Astrocyte (in vitro differentiated cells and primary cell): Measurements from ENCODE around the gene CLASP1.

Source experiments
- EZH2 ChIP-seq: IDR thresholded peaks from 2 replicates; pipeline ENCODE4 v1.6.1; 2012; ENCODE audit warnings: mild to moderate bottlenecking, low read length, inconsistent platforms; ENCODE audit not compliant: insufficient read depth
- TF ChIP-seq, protein P1 (sequence below): IDR thresholded peaks from 2 replicates; pipeline ENCODE4 v1.5.1; 2011; ENCODE audit warnings: low read depth, mild to moderate bottlenecking, inconsistent platforms, low read length, moderate library complexity; ENCODE audit not compliant: insufficient read depth

DNA sequence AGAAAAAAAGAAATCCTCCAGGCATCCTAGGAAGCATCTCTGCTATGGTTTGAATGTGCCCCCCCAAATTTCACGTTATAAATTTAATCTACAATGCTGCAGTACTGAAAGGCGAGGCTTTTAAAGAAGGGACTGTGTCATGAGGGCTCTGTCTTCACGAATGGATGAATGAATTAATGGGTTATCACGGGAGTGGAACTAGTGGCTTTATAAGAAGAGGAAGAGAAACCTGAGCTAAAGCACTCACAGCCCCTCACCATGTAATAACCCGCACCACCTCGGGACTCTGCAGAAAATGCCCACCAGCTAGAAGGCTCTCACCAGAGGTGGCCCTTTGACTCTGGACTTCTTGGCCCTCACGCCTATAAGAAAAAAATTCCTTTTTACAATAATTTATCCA, 90.9 kb downstream of the CLASP1 start:
- TF ChIP-seq, protein P1, sequence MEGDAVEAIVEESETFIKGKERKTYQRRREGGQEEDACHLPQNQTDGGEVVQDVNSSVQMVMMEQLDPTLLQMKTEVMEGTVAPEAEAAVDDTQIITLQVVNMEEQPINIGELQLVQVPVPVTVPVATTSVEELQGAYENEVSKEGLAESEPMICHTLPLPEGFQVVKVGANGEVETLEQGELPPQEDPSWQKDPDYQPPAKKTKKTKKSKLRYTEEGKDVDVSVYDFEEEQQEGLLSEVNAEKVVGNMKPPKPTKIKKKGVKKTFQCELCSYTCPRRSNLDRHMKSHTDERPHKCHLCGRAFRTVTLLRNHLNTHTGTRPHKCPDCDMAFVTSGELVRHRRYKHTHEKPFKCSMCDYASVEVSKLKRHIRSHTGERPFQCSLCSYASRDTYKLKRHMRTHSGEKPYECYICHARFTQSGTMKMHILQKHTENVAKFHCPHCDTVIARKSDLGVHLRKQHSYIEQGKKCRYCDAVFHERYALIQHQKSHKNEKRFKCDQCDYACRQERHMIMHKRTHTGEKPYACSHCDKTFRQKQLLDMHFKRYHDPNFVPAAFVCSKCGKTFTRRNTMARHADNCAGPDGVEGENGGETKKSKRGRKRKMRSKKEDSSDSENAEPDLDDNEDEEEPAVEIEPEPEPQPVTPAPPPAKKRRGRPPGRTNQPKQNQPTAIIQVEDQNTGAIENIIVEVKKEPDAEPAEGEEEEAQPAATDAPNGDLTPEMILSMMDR, result no peak
- no peak for TF ChIP-seq EZH2
